Ovary (tissue), 3 donors: Measurements from ENCODE around the gene LSM14B.
"Not testable (repeated sequence)": the region's sequence is repeated elsewhere in the genome, so short reads cannot be mapped to it uniquely, and the experiment has no call there.

ENCODE experiments used
- CTCF ChIP-seq, 3 donors: fragments of 450-650 bp in 2 of 3; fragments of 200-600 bp in 1 of 3; IDR thresholded peaks; one replicate each; pipeline versions ENCODE4 v1.5.1 to v1.8.0; 2016 to 2022; ENCODE audit warnings: antibody characterized with exemption in 3 of 3, mild to moderate bottlenecking in 1 of 3
- POLR2A ChIP-seq: fragments of 450-650 bp; IDR thresholded peaks from one replicate; pipeline ENCODE4 v1.6.1; 2017; ENCODE audit warnings: antibody characterized with exemption, mild to moderate bottlenecking, moderate library complexity
- donor health status: DM: no; HTN: no; CAD: no.

GRCh38 chr20:62115800-62116407 is 6.4 kb upstream of the LSM14B start:
- TF ChIP-seq POLR2A; CTCF (IDR thresholded peaks at IDR 0.05): not testable (repeated sequence)
